NCI-H82 treated with DMSO at 0.1 percent for 48 hours (cell line): ENCODE measurements around the gene GTPBP3.
"Not testable (repeated sequence)": the region's sequence is repeated elsewhere in the genome, so short reads cannot be mapped to it uniquely, and the experiment has no call there.

Experiments
- DNase-seq: peaks from one replicate; lab custom pipeline; 2025; ENCODE audit not compliant: unreplicated experiment; lab: John Stamatoyannopoulos, UW

Gene GTPBP3

GRCh38 chr19:17336872-17337674, at the start of gene GTPBP3:
Gene GTPBP3 (plus strand): TSS chr19:17337553. CDS start chr19:17337612, 59 bp downstream.
- DNase-seq: peak; percentile 100

GRCh38 chr19:17289489-17289888, 47.9 kb upstream of the GTPBP3 start:
- peak; percentile 77 for DNase-seq

- peak; percentile 90 for DNase-seq
Measured at GRCh38 chr19:17292301-17293074, 44.9 kb upstream of the GTPBP3 start.

GRCh38 chr19:17293605-17294004, 43.7 kb upstream of the GTPBP3 start:
- DNase-seq: no peak

- DNase-seq: peak; percentile 36
Measured at GRCh38 chr19:17294051-17294891, 43.1 kb upstream of the GTPBP3 start.

GRCh38 chr19:17295551-17295950, 41.8 kb upstream of the GTPBP3 start:
- DNase-seq: not testable (repeated sequence)

- DNase-seq: no peak
Measured at GRCh38 chr19:17296273-17296672, 41.1 kb upstream of the GTPBP3 start.

- no peak for DNase-seq
Measured at GRCh38 chr19:17296976-17297375, 40.4 kb upstream of the GTPBP3 start.

GRCh38 chr19:17300992-17301619, 36.2 kb upstream of the GTPBP3 start:
- DNase-seq: no peak

GRCh38 chr19:17302391-17303166, 34.8 kb upstream of the GTPBP3 start:
- no peak for DNase-seq

GRCh38 chr19:17303167-17303939, 34.0 kb upstream of the GTPBP3 start, which contains the start of gene ABHD8:
Gene ABHD8 (minus strand): TSS chr19:17303425. CDS start chr19:17301616, 1,809 bp downstream.
- peak; percentile 93 for DNase-seq

GRCh38 chr19:17303940-17304267, 33.4 kb upstream of the GTPBP3 start:
- no peak for DNase-seq

- DNase-seq: no peak
Measured at GRCh38 chr19:17304386-17305215, 32.8 kb upstream of the GTPBP3 start.

- DNase-seq: no peak
Measured at GRCh38 chr19:17305216-17305516, 32.2 kb upstream of the GTPBP3 start.

GRCh38 chr19:17305517-17306284, 31.7 kb upstream of the GTPBP3 start, which contains the start of gene MRPL34:
Gene MRPL34 (plus strand): TSS chr19:17305872. CDS start chr19:17305893, 21 bp downstream.
- DNase-seq: peak; percentile 100

- DNase-seq: no peak
Measured at GRCh38 chr19:17306285-17306714, 31.1 kb upstream of the GTPBP3 start.

GRCh38 chr19:17307876-17308377, 29.4 kb upstream of the GTPBP3 start:
- no peak for DNase-seq
